ENCODE measurements around the gene PSMD14.

Gene PSMD14

GRCh38 chr2:161418275-161418714 lies 110.1 kb downstream of the PSMD14 start:
- peaks cover 41 to 100% (median 75%) of the 10 kb centered on the region in 5 experiments for H3K27me3 ChIP-seq (replicated peaks in 2 of 5; ENCODE audit: control insufficient read depth in 4 of 5, insufficient read depth in 5 of 5, low read length in 4 of 5)

GRCh38 chr2:161418715-161419637 lies 110.8 kb downstream of the PSMD14 start:
- WGBS (ENCODE audit: insufficient coverage): 1% methylated on average over 37 of the region's 49 CpGs
- Histone ChIP-seq H3K27ac (ENCODE audit: insufficient read depth in 1 of 2, low read depth in 1 of 2, low read length in 2 of 2, poor library complexity in 1 of 2, severe bottlenecking in 2 of 2) (no peak overlapping the region), H3K9me3 (ENCODE audit: control extremely low read depth in 1 of 5, control insufficient read depth in 4 of 5, insufficient read depth in 2 of 5, low read depth in 1 of 5, low read length in 4 of 5) (no peaks in the 10 kb centered on the region), H3K4me3 (ENCODE audit: control insufficient read depth in 1 of 7, extremely low read depth in 1 of 7, insufficient read depth in 4 of 7, low read depth in 2 of 7, low read length in 6 of 7) (peak overlapping the region in 5 of 7 experiments; percentile 19 to 50 (median 36)), H3K27me3 (replicated peaks in 2 of 5; ENCODE audit: control insufficient read depth in 4 of 5, insufficient read depth in 5 of 5, low read length in 4 of 5) (peaks cover 36 to 100% (median 75%) of the 10 kb centered on the region in 5 experiments), H3K36me3 (ENCODE audit: control insufficient read depth in 4 of 4, insufficient read depth in 4 of 4, low read length in 3 of 4) (no peaks in the 10 kb centered on the region), H3K4me1 (ENCODE audit: control extremely low read depth in 1 of 4, control insufficient read depth in 4 of 4, insufficient read depth in 4 of 4, low read length in 3 of 4) (peaks cover 0 to 54% (median 48%) of the 10 kb centered on the region in 4 experiments)
- CTCF ChIA-PET: interaction anchor here (1.4 kb wide), 1 partner anchor 10 kb away, joined by 3 read pairs; no protein-coding TSS in a partner anchor
- POLR2A ChIA-PET: no interaction called here
- DNase-seq: peak in 2 of 3 donors; percentile 44 to 60

More at GRCh38 chr2:161418275-161418714, 110.1 kb downstream of the PSMD14 start:
- no peaks in the 10 kb centered on the region for H3K36me3 ChIP-seq (ENCODE audit: control insufficient read depth in 4 of 4, insufficient read depth in 4 of 4, low read length in 3 of 4)
- H3K27ac ChIP-seq (ENCODE audit: insufficient read depth in 1 of 2, low read depth in 1 of 2, low read length in 2 of 2, poor library complexity in 1 of 2, severe bottlenecking in 2 of 2): no peak overlapping the region
- peak in 1 of 3 donors; percentile 43 for DNase-seq
- ChIA-PET CTCF (no interaction called here), POLR2A (no interaction called here)
- WGBS (ENCODE audit: insufficient coverage): 3% methylated on average over 10 of the region's 15 CpGs
- peaks cover 0 to 47% (median 42%) of the 10 kb centered on the region in 4 experiments for H3K4me1 ChIP-seq (ENCODE audit: control extremely low read depth in 1 of 4, control insufficient read depth in 4 of 4, insufficient read depth in 4 of 4, low read length in 3 of 4)
- H3K4me3 ChIP-seq (ENCODE audit: control insufficient read depth in 1 of 7, extremely low read depth in 1 of 7, insufficient read depth in 4 of 7, low read depth in 2 of 7, low read length in 6 of 7): peak overlapping the region in 2 of 7 experiments; percentile 36 to 47
- H3K9me3 ChIP-seq (ENCODE audit: control extremely low read depth in 1 of 5, control insufficient read depth in 4 of 5, insufficient read depth in 2 of 5, low read depth in 1 of 5, low read length in 4 of 5): no peaks in the 10 kb centered on the region

- peaks cover 38 to 100% (median 71%) of the 10 kb centered on the region in 5 experiments for H3K27me3 ChIP-seq (replicated peaks in 2 of 5; ENCODE audit: control insufficient read depth in 4 of 5, insufficient read depth in 5 of 5, low read length in 4 of 5)
- no peaks in the 10 kb centered on the region for H3K9me3 ChIP-seq (ENCODE audit: control extremely low read depth in 1 of 5, control insufficient read depth in 4 of 5, insufficient read depth in 2 of 5, low read depth in 1 of 5, low read length in 4 of 5)
- DNase-seq: peak in 2 of 3 donors; percentile 21 to 26
- 20% methylated on average over 1 of the region's 3 CpGs for WGBS (ENCODE audit: insufficient coverage)
- H3K27ac ChIP-seq (ENCODE audit: insufficient read depth in 1 of 2, low read depth in 1 of 2, low read length in 2 of 2, poor library complexity in 1 of 2, severe bottlenecking in 2 of 2): no peak overlapping the region
- H3K36me3 ChIP-seq (ENCODE audit: control insufficient read depth in 4 of 4, insufficient read depth in 4 of 4, low read length in 3 of 4): no peaks in the 10 kb centered on the region
- H3K4me3 ChIP-seq (ENCODE audit: control insufficient read depth in 1 of 7, extremely low read depth in 1 of 7, insufficient read depth in 4 of 7, low read depth in 2 of 7, low read length in 6 of 7): no peak overlapping the region
- H3K4me1 ChIP-seq (ENCODE audit: control extremely low read depth in 1 of 4, control insufficient read depth in 4 of 4, insufficient read depth in 4 of 4, low read length in 3 of 4): peaks cover 0 to 47% (median 44%) of the 10 kb centered on the region in 4 experiments
- ChIA-PET CTCF (interaction anchor here (1.4 kb wide), 1 partner anchor 9 kb away, joined by 3 read pairs; no protein-coding TSS in a partner anchor), POLR2A (no interaction called here)
Measured at GRCh38 chr2:161419638-161420190, 111.5 kb downstream of the PSMD14 start.

GRCh38 chr2:161420406-161421074 lies 112.3 kb downstream of the PSMD14 start:
- 6% methylated on average over 5 of the region's 11 CpGs for WGBS (ENCODE audit: insufficient coverage)
- Histone ChIP-seq H3K36me3 (ENCODE audit: control insufficient read depth in 4 of 4, insufficient read depth in 4 of 4, low read length in 3 of 4) (no peaks in the 10 kb centered on the region), H3K4me1 (ENCODE audit: control extremely low read depth in 1 of 4, control insufficient read depth in 4 of 4, insufficient read depth in 4 of 4, low read length in 3 of 4) (peaks cover 0 to 41% (median 36%) of the 10 kb centered on the region in 4 experiments), H3K9me3 (ENCODE audit: control extremely low read depth in 1 of 5, control insufficient read depth in 4 of 5, insufficient read depth in 2 of 5, low read depth in 1 of 5, low read length in 4 of 5) (no peaks in the 10 kb centered on the region), H3K27me3 (replicated peaks in 2 of 5; ENCODE audit: control insufficient read depth in 4 of 5, insufficient read depth in 5 of 5, low read length in 4 of 5) (peaks cover 41 to 100% (median 72%) of the 10 kb centered on the region in 5 experiments), H3K4me3 (ENCODE audit: control insufficient read depth in 1 of 7, extremely low read depth in 1 of 7, insufficient read depth in 4 of 7, low read depth in 2 of 7, low read length in 6 of 7) (no peak overlapping the region), H3K27ac (ENCODE audit: insufficient read depth in 1 of 2, low read depth in 1 of 2, low read length in 2 of 2, poor library complexity in 1 of 2, severe bottlenecking in 2 of 2) (no peak overlapping the region)
- ChIA-PET POLR2A (no interaction called here), CTCF (no interaction called here)
- peak in 2 of 3 donors; percentile 33 to 60 for DNase-seq

GRCh38 chr2:161421686-161422085 lies 113.5 kb downstream of the PSMD14 start:
- Histone ChIP-seq H3K9me3 (ENCODE audit: control extremely low read depth in 1 of 5, control insufficient read depth in 4 of 5, insufficient read depth in 2 of 5, low read depth in 1 of 5, low read length in 4 of 5) (peaks cover 0 to 3% (median 0%) of the 10 kb centered on the region in 5 experiments), H3K27me3 (replicated peaks in 2 of 5; ENCODE audit: control insufficient read depth in 4 of 5, insufficient read depth in 5 of 5, low read length in 4 of 5) (peaks cover 46 to 100% (median 71%) of the 10 kb centered on the region in 5 experiments), H3K4me1 (ENCODE audit: control extremely low read depth in 1 of 4, control insufficient read depth in 4 of 4, insufficient read depth in 4 of 4, low read length in 3 of 4) (peaks cover 0 to 31% (median 29%) of the 10 kb centered on the region in 4 experiments), H3K27ac (ENCODE audit: insufficient read depth in 1 of 2, low read depth in 1 of 2, low read length in 2 of 2, poor library complexity in 1 of 2, severe bottlenecking in 2 of 2) (no peak overlapping the region), H3K4me3 (ENCODE audit: control insufficient read depth in 1 of 7, extremely low read depth in 1 of 7, insufficient read depth in 4 of 7, low read depth in 2 of 7, low read length in 6 of 7) (no peak overlapping the region), H3K36me3 (ENCODE audit: control insufficient read depth in 4 of 4, insufficient read depth in 4 of 4, low read length in 3 of 4) (no peaks in the 10 kb centered on the region)
- CTCF ChIA-PET: no interaction called here
- DNase-seq: peak in 1 of 3 donors; percentile 12
- POLR2A ChIA-PET: no interaction called here
- WGBS (ENCODE audit: insufficient coverage): no CpG with 5 or more reads among the region's 2 CpGs

- Histone ChIP-seq H3K4me3 (ENCODE audit: control insufficient read depth in 1 of 7, extremely low read depth in 1 of 7, insufficient read depth in 4 of 7, low read depth in 2 of 7, low read length in 6 of 7) (peak overlapping the region in 3 of 7 experiments; percentile 11 to 56 (median 44)), H3K27ac (ENCODE audit: insufficient read depth in 1 of 2, low read depth in 1 of 2, low read length in 2 of 2, poor library complexity in 1 of 2, severe bottlenecking in 2 of 2) (no peak overlapping the region), H3K9me3 (ENCODE audit: control extremely low read depth in 1 of 5, control insufficient read depth in 4 of 5, insufficient read depth in 2 of 5, low read depth in 1 of 5, low read length in 4 of 5) (peaks cover 0 to 4% (median 0%) of the 10 kb centered on the region in 5 experiments), H3K36me3 (ENCODE audit: control insufficient read depth in 4 of 4, insufficient read depth in 4 of 4, low read length in 3 of 4) (no peaks in the 10 kb centered on the region), H3K4me1 (ENCODE audit: control extremely low read depth in 1 of 4, control insufficient read depth in 4 of 4, insufficient read depth in 4 of 4, low read length in 3 of 4) (peaks cover 0 to 34% (median 32%) of the 10 kb centered on the region in 4 experiments), H3K27me3 (replicated peaks in 2 of 5; ENCODE audit: control insufficient read depth in 4 of 5, insufficient read depth in 5 of 5, low read length in 4 of 5) (peaks cover 46 to 100% (median 69%) of the 10 kb centered on the region in 5 experiments)
- ChIA-PET POLR2A (no interaction called here), CTCF (no interaction called here)
- peak in 2 of 3 donors; percentile 26 to 28 for DNase-seq
- WGBS (ENCODE audit: insufficient coverage): 3% methylated on average over 5 of the region's 11 CpGs
Measured at GRCh38 chr2:161422816-161423403, 114.7 kb downstream of the PSMD14 start.
